H1 (cell line): ENCODE data around the gene LRRK1. TPM values are rescaled to one million over a fixed set of nuclear protein-coding genes. Genes with fewer than 3 reads are reported as not detected.

ENCODE experiments used
- CTCF ChIA-PET: fragments of 300-600 bp; sonication (Branson Sonifier 250); formaldehyde crosslinking; loops from one replicate; lab custom pipeline; 2021; ENCODE audit not compliant: partially characterized antibody; lab: Charles Lee
- POLR2A ChIA-PET: fragments of 300-600 bp; sonication (Branson Sonifier 250); formaldehyde crosslinking; loops from one replicate; lab custom pipeline; 2021; ENCODE audit warnings: inconsistent platforms; ENCODE audit not compliant: partially characterized antibody; lab: Charles Lee
- DNase-seq, 2 experiments: peaks; one replicate each; pipeline versions ENCODE4 v3.0.0 to v3.0.0-alpha.2; 2010 to 2022; ENCODE audit warnings: low spot score in 2 of 2, low read depth in 1 of 2, mixed read lengths in 1 of 2
- FAIRE-seq: peaks from 2 replicates; lab custom pipeline; 2011; peaks lifted over from hg19 to GRCh38; lab: Jason Lieb, UNC
- H2AFZ ChIP-seq: 2 replicates; pipeline ENCODE4 v1.8.1; 2012; ENCODE audit warnings: low read length, inconsistent platforms
- H2AK5ac ChIP-seq: 2 replicates; pipeline ENCODE4 v1.6.1; 2013; ENCODE audit warnings: low read depth, low read length
- H2BK120ac ChIP-seq: replicated peaks from 2 replicates; pipeline ENCODE3; 2013; ENCODE audit warnings: low read depth, low read length, inconsistent platforms
- H2BK12ac ChIP-seq: 2 replicates; pipeline ENCODE4 v1.6.1; 2013; ENCODE audit warnings: low read depth, low read length
- H2BK15ac ChIP-seq: 2 replicates; pipeline ENCODE4 v1.6.1; 2013; ENCODE audit warnings: low read length
- H2BK20ac ChIP-seq: 2 replicates; pipeline ENCODE4 v1.6.1; 2013; ENCODE audit warnings: low read length
- H2BK5ac ChIP-seq: 2 replicates; pipeline ENCODE4 v1.6.1; 2013; ENCODE audit warnings: low read depth, low read length
- H3K14ac ChIP-seq: 2 replicates; pipeline ENCODE4 v1.6.1; 2013; ENCODE audit warnings: inconsistent platforms; ENCODE audit not compliant: insufficient read length
- H3K18ac ChIP-seq: 2 replicates; pipeline ENCODE4 v1.6.1; 2013; ENCODE audit warnings: low read length; ENCODE audit errors: extremely low read depth
- H3K23ac ChIP-seq: 2 replicates; pipeline ENCODE4 v1.6.1; 2013; ENCODE audit warnings: inconsistent platforms; ENCODE audit not compliant: insufficient read length
- H3K23me2 ChIP-seq: 2 replicates; pipeline ENCODE4 v1.6.1; 2013; ENCODE audit warnings: low read depth, low read length
- H3K27ac ChIP-seq: 2 replicates; pipeline ENCODE4 v1.6.1; 2011; ENCODE audit warnings: low read depth, low read length, inconsistent platforms
- H3K27me3 ChIP-seq, 4 experiments: replicated peaks in 1 of 4; 1 replicate in 1 of 4; 2 replicates in 3 of 4; pipeline versions ENCODE4 v1.6.1 to v1.8.1; 2011 to 2013; ENCODE audit warnings: low read length in 3 of 4, mild to moderate bottlenecking in 3 of 4, inconsistent platforms in 2 of 4, mixed read lengths in 2 of 4, moderate library complexity in 1 of 4; ENCODE audit not compliant: control insufficient read depth in 3 of 4, insufficient read depth in 3 of 4; ENCODE audit errors: extremely low read depth in 1 of 4
- H3K36me3 ChIP-seq, 4 experiments: 2 replicates each; pipeline versions ENCODE4 v1.6.1 to v1.8.1; 2011 to 2013; ENCODE audit warnings: mild to moderate bottlenecking in 4 of 4, low read length in 3 of 4, moderate library complexity in 2 of 4, control low read depth in 1 of 4, inconsistent platforms in 1 of 4; ENCODE audit not compliant: insufficient read depth in 4 of 4, control insufficient read depth in 2 of 4
- H3K4ac ChIP-seq: replicated peaks from 2 replicates; pipeline ENCODE3; 2013; ENCODE audit warnings: low read length, low read depth, mixed read lengths, inconsistent platforms; ENCODE audit not compliant: insufficient read length
- H3K4me1 ChIP-seq, 4 experiments: replicated peaks in 1 of 4; 1 replicate in 1 of 4; 2 replicates in 3 of 4; pipeline versions ENCODE4 v1.6.1 to v1.8.1; 2011 to 2013; ENCODE audit warnings: low read length in 3 of 4, inconsistent platforms in 2 of 4, mixed read lengths in 1 of 4; ENCODE audit not compliant: insufficient read depth in 4 of 4, control insufficient read depth in 3 of 4
- H3K4me2 ChIP-seq, 2 experiments: 2 replicates each; pipeline versions ENCODE4 v1.6.1 to v1.8.1; 2011 to 2013; ENCODE audit warnings: low read depth in 2 of 2, low read length in 2 of 2, control low read depth in 1 of 2, inconsistent platforms in 1 of 2, mild to moderate bottlenecking in 1 of 2; ENCODE audit not compliant: insufficient read depth in 1 of 2
- H3K4me3 ChIP-seq, 4 experiments: fragments of 200-600, 300-600 bp in 1 of 4; sonication (generic), shearing (Covaris generic), sonication (Bioruptor Twin) in 1 of 4; 2 replicates each; pipeline versions ENCODE4 v1.5.1 to v1.8.1; 2011 to 2016; ENCODE audit warnings: low read length in 4 of 4, low read depth in 3 of 4, control low read depth in 2 of 4, inconsistent platforms in 2 of 4, mild to moderate bottlenecking in 2 of 4, mixed read lengths in 1 of 4, moderate library complexity in 1 of 4; ENCODE audit not compliant: insufficient read depth in 2 of 4; ENCODE audit errors: extremely low read depth in 1 of 4
- H3K56ac ChIP-seq: replicated peaks from 2 replicates; pipeline ENCODE3; 2013; ENCODE audit warnings: low read depth, mild to moderate bottlenecking, mixed read lengths, low read length, inconsistent platforms; ENCODE audit not compliant: insufficient read length
- H3K79me1 ChIP-seq: 2 replicates; pipeline ENCODE4 v1.6.1; 2013; ENCODE audit warnings: low read depth, low read length, control low read depth
- H3K79me2 ChIP-seq, 2 experiments: 2 replicates each; pipeline versions ENCODE4 v1.6.1 to v1.8.1; 2012 to 2013; ENCODE audit warnings: low read length in 2 of 2, mild to moderate bottlenecking in 2 of 2, inconsistent platforms in 1 of 2; ENCODE audit not compliant: insufficient read depth in 2 of 2, control insufficient read depth in 1 of 2
- H3K9ac ChIP-seq, 4 experiments: replicated peaks in 1 of 4; 1 replicate in 1 of 4; 2 replicates in 3 of 4; pipeline versions ENCODE4 v1.6.1 to v1.8.1; 2011 to 2013; ENCODE audit warnings: low read depth in 3 of 4, low read length in 3 of 4, control low read depth in 2 of 4, mild to moderate bottlenecking in 2 of 4, moderate library complexity in 2 of 4, inconsistent platforms in 1 of 4; ENCODE audit errors: extremely low read depth in 1 of 4
- H3K9me3 ChIP-seq, 2 experiments: 2 replicates each; pipeline versions ENCODE4 v1.6.1 to v1.8.1; 2012 to 2013; ENCODE audit warnings: mild to moderate bottlenecking in 2 of 2, moderate library complexity in 2 of 2, control low read depth in 1 of 2, inconsistent platforms in 1 of 2, low read depth in 1 of 2, low read length in 1 of 2, mixed read lengths in 1 of 2; ENCODE audit not compliant: insufficient read depth in 2 of 2
- H4K20me1 ChIP-seq, 2 experiments: replicated peaks in 1 of 2; 2 replicates each; pipeline versions ENCODE3 to v1.8.1; 2011 to 2013; ENCODE audit warnings: inconsistent platforms in 2 of 2, low read length in 2 of 2, mild to moderate bottlenecking in 1 of 2; ENCODE audit not compliant: insufficient read depth in 2 of 2, control insufficient read depth in 1 of 2
- H4K5ac ChIP-seq: 2 replicates; pipeline ENCODE4 v1.6.1; 2013; ENCODE audit warnings: low read length, low read depth, mixed read lengths, inconsistent platforms; ENCODE audit not compliant: insufficient read length
- H4K8ac ChIP-seq: 2 replicates; pipeline ENCODE4 v1.8.0; 2013; ENCODE audit warnings: mild to moderate bottlenecking, moderate library complexity, low read length, inconsistent platforms; ENCODE audit not compliant: insufficient read depth; ENCODE audit errors: extremely low read depth
- H4K91ac ChIP-seq: replicated peaks from 2 replicates; pipeline ENCODE3; 2013; ENCODE audit warnings: low read length, mixed read lengths, inconsistent platforms; ENCODE audit not compliant: insufficient read length
- BACH1 ChIP-seq: IDR thresholded peaks from 2 replicates; pipeline ENCODE4 v1.6.1; 2012; ENCODE audit warnings: low read length, improper control_type of control experiment
- SIX5 ChIP-seq: IDR thresholded peaks from 2 replicates; pipeline ENCODE4 v1.6.1; 2011; ENCODE audit warnings: mild to moderate bottlenecking, low read depth, low read length
- WGBS, 2 experiments: shearing (Covaris generic) in 1 of 2; methylation state at CpG; one replicate each; pipeline versions ENCODE4 v1.1.6 to v1.1.7; 2013 to 2015; ENCODE audit warnings: low lambda C conversion rate in 2 of 2, mixed read lengths in 2 of 2, inconsistent platforms in 1 of 2, low coverage in 1 of 2, missing lambda C conversion rate in 1 of 2; ENCODE audit not compliant: insufficient replicate concordance in 2 of 2, insufficient coverage in 1 of 2, insufficient read length in 1 of 2; ENCODE audit errors: extremely low coverage in 1 of 2, missing lambda C conversion rate in 1 of 2; 5-methylcytosine and 5-hydroxymethylcytosine counted together
- polyA plus RNA-seq, 7 experiments: library from polyadenylated mRNA; depleted of rRNA in 3 of 7; stranded (reverse) in 5 of 7; unstranded in 2 of 7; fragments of >200 nt in 5 of 7; fragments of 200-250 nt in 2 of 7; gene quantifications; 1 replicate in 5 of 7; 2 replicates in 1 of 7; 4 replicates in 1 of 7; pipeline versions ENCODE4 v1.2.1 to v1.2.3, GENCODE V29; 2011 to 2013; ENCODE audit warnings: missing spikeins in 2 of 7, mixed read lengths in 2 of 7
- total RNA-seq: library from RNA; stranded (reverse); fragmentation: NEBNext Ultra II Directional; extraction: Animal tissue kit (Norgen Biotek cat#: 25700); gene quantifications from 2 replicates; pipeline ENCODE4 v1.2.1, GENCODE V29; 2021
- TF ChIP-seq, protein P1 (sequence below): IDR thresholded peaks from 2 replicates; pipeline ENCODE4 v1.6.1; 2012; ENCODE audit warnings: inconsistent platforms

Gene LRRK1
- total and polyA plus RNA-seq, 2 of the 8 experiments (the other 6 are each of a cell fraction or from before 2014, with no cell fraction given): 1.2 to 3.6 TPM

- H3K36me3 ChIP-seq: no peaks in the 10 kb centered on the region
- H2BK15ac ChIP-seq: peak overlapping the region; percentile 40; the same call in 1 of the 2 replicates
- H4K20me1 ChIP-seq: no peaks in the 10 kb centered on the region
- H3K18ac ChIP-seq: peak overlapping the region; percentile 20
- peak overlapping the region; percentile 3 for H3K4ac ChIP-seq
- no peaks in the 10 kb centered on the region for H3K79me2 ChIP-seq
- peaks cover 13 to 33% (median 21%) of the 10 kb centered on the region in 4 experiments for H3K4me1 ChIP-seq
- H3K14ac ChIP-seq: no peak overlapping the region
- no peak overlapping the region for H3K4me3 ChIP-seq
- FAIRE-seq (peak; percentile 87), DNase-seq (peak in 1 of 2 experiments; percentile 63)
- ChIA-PET POLR2A (interaction anchor here (0.6 to 1.0 kb wide), 5 partner anchors 9 to 91 kb away, joined by 3 read pairs; no protein-coding TSS in a partner anchor), CTCF (interaction anchor here (0.8 to 6.0 kb wide), 6 partner anchors 11 to 55 kb away, joined by 3 to 39 read pairs (median 10); no protein-coding TSS in a partner anchor)
- peak overlapping the region; percentile 69; the same call in 1 of the 2 replicates for H2AK5ac ChIP-seq
- H2BK5ac ChIP-seq: peak overlapping the region; percentile 82; the same call in 1 of the 2 replicates
- H4K91ac ChIP-seq: peak overlapping the region; percentile 54
- peak overlapping the region; percentile 8 to 29; a peak in 1 of 4 replicates for H3K4me2 ChIP-seq
- peak overlapping the region; percentile 75 for H2BK120ac ChIP-seq
- no peaks in the 10 kb centered on the region for H3K79me1 ChIP-seq
- peak overlapping the region; percentile 88; the same call in 1 of the 2 replicates for H2BK20ac ChIP-seq
- H3K23ac ChIP-seq: no peak overlapping the region
- no peaks in the 10 kb centered on the region for H3K27me3 ChIP-seq
- no peaks in the 10 kb centered on the region; the same call in 1 of the 2 replicates for H3K23me2 ChIP-seq
- H3K9me3 ChIP-seq: peaks cover 3 to 6% of the 10 kb centered on the region in 2 experiments; a peak in 3 of 4 replicates
- H4K8ac ChIP-seq: no peak overlapping the region
- no peak overlapping the region for H4K5ac ChIP-seq
- H2BK12ac ChIP-seq: peak overlapping the region; percentile 99; the same call in 1 of the 2 replicates
- no peak overlapping the region for H2AFZ ChIP-seq
- WGBS, 2 experiments: 60% methylated on average over 18 of the region's 18 CpGs; no CpG with 5 or more reads in 1 of the 2 experiments
- no peak overlapping the region; a peak in 1 of 7 replicates for H3K9ac ChIP-seq
- H3K56ac ChIP-seq: peak overlapping the region; percentile 17
- H3K27ac ChIP-seq: no peak overlapping the region
- TF ChIP-seq SIX5: no peak
- TF ChIP-seq, protein P1, sequence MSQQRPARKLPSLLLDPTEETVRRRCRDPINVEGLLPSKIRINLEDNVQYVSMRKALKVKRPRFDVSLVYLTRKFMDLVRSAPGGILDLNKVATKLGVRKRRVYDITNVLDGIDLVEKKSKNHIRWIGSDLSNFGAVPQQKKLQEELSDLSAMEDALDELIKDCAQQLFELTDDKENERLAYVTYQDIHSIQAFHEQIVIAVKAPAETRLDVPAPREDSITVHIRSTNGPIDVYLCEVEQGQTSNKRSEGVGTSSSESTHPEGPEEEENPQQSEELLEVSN: 0 out of 2 replicates have a peak, but pooled peaks have one; percentile 9
- no peak for TF ChIP-seq BACH1
Measured at GRCh38 chr15:101062471-101063171, 143.5 kb downstream of the LRRK1 start.
